Pancreas (tissue), 10 donors: ENCODE data around the gene ICAM4. TPM values are rescaled to one million over a fixed set of nuclear protein-coding genes. Genes with fewer than 3 reads are reported as not detected.

Experiments used
- ATAC-seq, 4 donors: fragments of 200-7000 bp; cut with Tn5 transposase; one replicate each; pipeline versions ENCODE4 v1.8.0 to v1.9.1; 2020; ENCODE audit warnings: mild to moderate bottlenecking in 4 of 4, moderate library complexity in 4 of 4
- DNase-seq, 6 donors: peaks; one replicate each; pipeline ENCODE4 v3.0.0-alpha.2; 2020
- FAIRE-seq: peaks from 2 replicates; lab custom pipeline; 2012; peaks lifted over from hg19 to GRCh38; lab: Jason Lieb, UNC
- H3K27ac ChIP-seq, 4 donors: fragments of 200-600 bp; sonication (generic); 1 replicate in 3 of 4; 2 replicates in 1 of 4; pipeline versions ENCODE4 v1.5.0 to v1.8.0; 2020
- H3K27me3 ChIP-seq, 4 donors: fragments of 200-600 bp; one replicate each; pipeline ENCODE4 v1.8.0; 2021
- H3K36me3 ChIP-seq, 3 donors: fragments of 200-600 bp; sonication (generic) in 1 of 3; one replicate each; pipeline versions ENCODE4 v1.5.0 to v1.8.0; 2020 to 2021
- H3K4me1 ChIP-seq, 3 donors: fragments of 200-600 bp; one replicate each; pipeline ENCODE4 v1.8.0; 2021
- H3K4me3 ChIP-seq, 4 donors: fragments of 200-600 bp; sonication (generic) in 2 of 4; one replicate each; pipeline versions ENCODE4 v1.5.0 to v1.8.0; 2020 to 2021
- H3K9me3 ChIP-seq, 4 donors: fragments of 200-600 bp; one replicate each; pipeline ENCODE4 v1.8.0; 2021
- WGBS, 2 donors: extraction: QIAGEN DNeasy Blood & Tissue Kit; methylation state at CpG; one replicate each; pipeline ENCODE4 v1.1.7; 2013; 5-methylcytosine and 5-hydroxymethylcytosine counted together
- intact Hi-C, 3 donors: fragments of 100-400 bp; cut with DNase I; formaldehyde crosslinking; loops; one replicate each; pipeline versions ENCODE4 v1.11.1 to v1.14.2; 2022
- polyA plus RNA-seq, 2 donors: library from polyadenylated mRNA; stranded (reverse); fragments of 200-250 nt; gene quantifications; one replicate each; pipeline ENCODE4 v1.2.3, GENCODE V29; 2013
- total RNA-seq, 6 donors: library from RNA; stranded (reverse); fragmentation: NEBNext Ultra II Directional in 4 of 6; extraction: Animal tissue kit (Norgen Biotek cat#: 25700) in 4 of 6; gene quantifications; one replicate each; pipeline versions ENCODE4 v1.2.1 to v1.2.4, GENCODE V29; 2021 to 2023
- TF ChIP-seq, protein P1 (sequence below), 4 donors: fragments of 200-600 bp; sonication (generic) in 3 of 4; IDR thresholded peaks; one replicate each; pipeline versions ENCODE4 v1.5.0 to v1.8.0; 2021; ENCODE audit warnings: antibody characterized with exemption in 4 of 4
- donor health status: healthy with polysubstance abuse.
- donor health status: DM: no; HTN: no; CAD: no; lungs with moderate emphysema.
- donor health status: DM: no; HTN: no; CAD: no.
- donor health status: control.
- donor health status: control.
- donor health status: Bipolar disorder and iron deficiency.
- donor health status: DM: yes; HTN: yes; CAD: no.
- donor health status: DM: no; HTN: no; CAD: no.
- donor health status: DM: no; HTN: no; CAD: no.
- donor health status: DM: yes; HTN: yes; CAD: no.

The ICAM4 gene
- total and polyA plus RNA-seq, 8 donors: 0.13 to 0.56 (median 0.21) TPM; not detected in 2

GRCh38 chr19:10262771-10263170 lies 24.0 kb upstream of the ICAM4 start:
- ATAC-seq: no peak
- TF ChIP-seq, protein P1, sequence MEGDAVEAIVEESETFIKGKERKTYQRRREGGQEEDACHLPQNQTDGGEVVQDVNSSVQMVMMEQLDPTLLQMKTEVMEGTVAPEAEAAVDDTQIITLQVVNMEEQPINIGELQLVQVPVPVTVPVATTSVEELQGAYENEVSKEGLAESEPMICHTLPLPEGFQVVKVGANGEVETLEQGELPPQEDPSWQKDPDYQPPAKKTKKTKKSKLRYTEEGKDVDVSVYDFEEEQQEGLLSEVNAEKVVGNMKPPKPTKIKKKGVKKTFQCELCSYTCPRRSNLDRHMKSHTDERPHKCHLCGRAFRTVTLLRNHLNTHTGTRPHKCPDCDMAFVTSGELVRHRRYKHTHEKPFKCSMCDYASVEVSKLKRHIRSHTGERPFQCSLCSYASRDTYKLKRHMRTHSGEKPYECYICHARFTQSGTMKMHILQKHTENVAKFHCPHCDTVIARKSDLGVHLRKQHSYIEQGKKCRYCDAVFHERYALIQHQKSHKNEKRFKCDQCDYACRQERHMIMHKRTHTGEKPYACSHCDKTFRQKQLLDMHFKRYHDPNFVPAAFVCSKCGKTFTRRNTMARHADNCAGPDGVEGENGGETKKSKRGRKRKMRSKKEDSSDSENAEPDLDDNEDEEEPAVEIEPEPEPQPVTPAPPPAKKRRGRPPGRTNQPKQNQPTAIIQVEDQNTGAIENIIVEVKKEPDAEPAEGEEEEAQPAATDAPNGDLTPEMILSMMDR (IDR thresholded peaks at IDR 0.05): no peak
- no peaks in the 10 kb centered on the region for H3K27me3 ChIP-seq
- H3K4me3 ChIP-seq: no peak overlapping the region
- intact Hi-C loops: no loop called here
- H3K36me3 ChIP-seq: peaks cover 0 to 4% (median 0%) of the 10 kb centered on the region in 3 donors
- no peaks in the 10 kb centered on the region for H3K4me1 ChIP-seq
- no peaks in the 10 kb centered on the region for H3K9me3 ChIP-seq
- 70 to 75% methylated on average over 7 of the region's 7 CpGs for WGBS, 2 donors
- FAIRE-seq: no peak
- no peak overlapping the region for H3K27ac ChIP-seq
- DNase-seq: no peak

GRCh38 chr19:10266706-10267105 lies 20.0 kb upstream of the ICAM4 start:
- Histone ChIP-seq H3K27me3 (no peaks in the 10 kb centered on the region), H3K36me3 (no peaks in the 10 kb centered on the region), H3K4me1 (peaks cover 0 to 10% (median 6%) of the 10 kb centered on the region in 3 donors), H3K27ac (peak overlapping the region in 2 of 4 donors; percentile 34 to 39), H3K9me3 (no peaks in the 10 kb centered on the region), H3K4me3 (no peak overlapping the region)
- no peak for ATAC-seq
- WGBS, 2 donors: 50 to 56% methylated on average over 7 of the region's 7 CpGs
- no peak for DNase-seq
- TF ChIP-seq, protein P1 (IDR thresholded peaks at IDR 0.05): no peak
- FAIRE-seq: no peak
- intact Hi-C loops: no loop called here

DNA sequence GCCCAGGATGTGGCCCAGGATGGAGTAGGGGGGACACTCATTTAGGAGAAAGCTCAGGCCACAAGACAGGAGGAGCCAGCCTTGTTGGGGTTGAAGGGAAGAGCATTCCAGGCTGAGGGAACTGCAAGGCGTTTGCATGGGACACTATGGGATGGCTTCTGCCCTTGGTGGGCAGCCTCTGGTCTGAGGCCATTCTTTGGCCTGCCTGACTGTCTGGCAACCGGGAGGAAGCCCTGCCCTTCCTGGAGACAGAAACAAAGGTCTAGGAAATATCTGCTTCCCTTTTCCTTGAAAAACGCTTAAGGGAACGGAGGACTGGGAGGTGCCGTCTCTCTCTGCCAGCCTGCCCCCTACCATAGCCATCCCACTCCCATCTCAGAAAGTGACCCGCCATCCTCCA lies 18.7 kb upstream of the ICAM4 start:
- no peaks in the 10 kb centered on the region for H3K36me3 ChIP-seq
- DNase-seq (no peak), FAIRE-seq (no peak), ATAC-seq (no peak)
- peaks cover 0 to 10% (median 6%) of the 10 kb centered on the region in 3 donors for H3K4me1 ChIP-seq
- no peak overlapping the region for H3K27ac ChIP-seq
- H3K4me3 ChIP-seq: no peak overlapping the region
- TF ChIP-seq, protein P1 (IDR thresholded peaks at IDR 0.05): no peak
- intact Hi-C loops: loop anchor here in 1 of 3 donors (2.0 kb wide), 1 partner anchor 121 kb away; no protein-coding TSS in a partner anchor
- H3K9me3 ChIP-seq: no peaks in the 10 kb centered on the region
- 60 to 68% methylated on average over 6 of the region's 6 CpGs for WGBS, 2 donors
- no peaks in the 10 kb centered on the region for H3K27me3 ChIP-seq

DNA sequence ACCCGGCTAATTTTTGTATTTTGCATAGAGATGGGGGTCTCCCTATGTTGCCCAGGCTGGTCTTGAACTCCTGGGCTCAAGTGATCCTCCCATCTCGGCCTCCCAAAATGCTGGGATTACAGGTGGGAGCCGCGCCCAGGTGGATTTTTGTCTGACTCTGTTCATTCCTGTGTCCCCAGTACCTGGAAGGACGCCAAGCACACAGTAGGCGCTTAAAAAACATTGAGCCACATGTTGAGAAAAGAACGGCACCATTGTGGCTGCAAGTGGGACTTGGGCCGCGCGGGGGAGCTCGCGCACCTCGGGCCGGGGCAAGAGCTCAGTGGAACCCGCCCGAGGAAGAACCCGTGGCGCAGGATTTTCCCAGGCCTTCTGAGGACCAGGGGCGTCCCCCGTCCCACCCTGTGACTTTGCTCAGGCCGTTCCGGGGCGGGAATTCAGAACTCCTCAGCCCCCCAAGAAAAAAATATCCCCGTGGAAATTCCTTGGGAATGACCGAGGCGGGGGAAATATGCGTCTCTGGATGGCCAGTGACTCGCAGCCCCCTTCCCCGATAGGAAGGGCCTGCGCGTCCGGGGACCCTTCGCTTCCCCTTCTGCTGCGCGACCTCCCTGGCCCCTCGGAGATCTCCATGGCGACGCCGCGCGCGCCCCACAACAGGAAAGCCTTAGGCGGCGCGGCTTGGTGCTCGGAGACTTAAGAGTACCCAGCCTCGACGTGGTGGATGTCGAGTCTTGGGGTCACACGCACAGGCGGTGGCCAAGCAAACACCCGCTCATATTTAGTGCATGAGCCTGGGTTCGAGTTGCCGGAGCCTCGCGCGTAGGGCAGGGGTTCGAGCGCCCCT lies 17.2 kb upstream of the ICAM4 start:
- Histone ChIP-seq H3K36me3 (no peaks in the 10 kb centered on the region), H3K4me3 (peak overlapping the region in 3 of 4 donors; percentile 14 to 52 (median 33)), H3K4me1 (peaks cover 0 to 10% (median 6%) of the 10 kb centered on the region in 3 donors), H3K27me3 (no peaks in the 10 kb centered on the region), H3K9me3 (no peaks in the 10 kb centered on the region), H3K27ac (peak overlapping the region in 3 of 4 donors; percentile 31 to 86 (median 83))
- DNase-seq (peak; percentile 66 to 95 (median 81)), ATAC-seq (peak; percentile 82 to 87 (median 85)), FAIRE-seq (no peak)
- TF ChIP-seq, protein P1 (IDR thresholded peaks at IDR 0.05): peak; percentile 75 to 91 (median 82)
- intact Hi-C loops: loop anchor here (2.0 to 10.0 kb wide), 3 partner anchors 118 to 125 kb away; no protein-coding TSS in a partner anchor
- 4 to 6% methylated on average over 59 of the region's 59 CpGs for WGBS, 2 donors
